RCC 7860 (cell line): ENCODE measurements around the gene PTTG1IP.
"Not testable (repeated sequence)": the region's sequence is repeated elsewhere in the genome, so short reads cannot be mapped to it uniquely, and the experiment has no call there.

Experiments
- DNase-seq: peaks from one replicate; pipeline ENCODE4 v3.0.0-alpha.2; 2015; ENCODE audit warnings: low spot score
- FAIRE-seq: peaks from 2 replicates; lab custom pipeline; 2012; peaks lifted over from hg19 to GRCh38; lab: Jason Lieb, UNC

Gene PTTG1IP

DNA sequence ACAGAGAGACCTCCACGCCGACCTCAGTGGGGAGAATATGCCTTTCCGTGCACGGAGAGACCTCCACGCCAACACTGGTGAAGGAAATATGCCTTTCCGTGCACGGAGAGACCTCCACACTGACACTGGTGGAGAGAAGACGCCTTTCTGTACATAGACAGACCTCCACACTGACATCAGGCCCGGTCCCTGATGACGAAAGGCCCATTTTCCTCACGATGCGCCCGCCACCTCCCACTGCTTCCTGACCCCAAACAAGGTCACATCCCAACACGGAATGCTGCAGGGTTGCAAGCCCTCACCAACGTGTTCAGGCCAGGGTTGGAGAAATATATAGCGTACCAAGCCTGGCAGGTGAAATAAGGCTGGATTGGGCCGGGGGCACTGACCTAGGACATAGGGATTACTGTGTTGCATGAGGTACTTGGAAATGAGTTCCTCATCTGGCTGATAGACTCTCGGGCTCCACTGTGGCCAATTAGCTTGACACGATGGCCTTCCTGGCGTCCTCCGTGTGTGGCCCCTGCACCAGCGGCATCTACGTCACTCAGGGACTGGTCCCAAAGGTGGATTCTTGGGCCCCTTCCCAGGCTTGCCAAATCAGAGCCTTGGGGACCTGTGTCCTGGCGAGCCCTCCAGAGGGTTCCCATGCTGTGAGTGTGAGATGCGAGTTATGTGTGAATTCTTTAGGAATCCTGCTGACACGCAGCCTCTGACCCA, 39.1 kb downstream of the PTTG1IP start:
- no peak for DNase-seq
- FAIRE-seq = no peak

DNA sequence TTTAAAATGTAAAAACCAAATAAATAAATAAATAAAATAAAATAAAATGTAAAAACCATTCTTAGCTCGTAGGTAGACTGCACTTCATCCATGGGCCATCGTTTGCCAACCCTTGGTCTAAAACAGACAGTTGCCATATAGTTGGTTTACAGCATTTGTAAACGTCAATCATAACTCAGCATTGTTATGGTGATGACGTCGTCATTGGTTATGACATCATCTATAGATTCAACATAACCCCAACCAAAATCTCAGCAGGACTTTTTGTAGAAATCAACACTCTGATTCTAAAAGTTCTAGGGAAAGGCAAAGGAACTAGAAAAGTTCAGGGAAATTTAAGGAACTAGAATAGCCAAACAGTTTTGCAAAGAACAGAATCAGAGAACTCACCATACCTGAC, 39.8 kb downstream of the PTTG1IP start:
- FAIRE-seq = no peak
- no peak for DNase-seq

DNA sequence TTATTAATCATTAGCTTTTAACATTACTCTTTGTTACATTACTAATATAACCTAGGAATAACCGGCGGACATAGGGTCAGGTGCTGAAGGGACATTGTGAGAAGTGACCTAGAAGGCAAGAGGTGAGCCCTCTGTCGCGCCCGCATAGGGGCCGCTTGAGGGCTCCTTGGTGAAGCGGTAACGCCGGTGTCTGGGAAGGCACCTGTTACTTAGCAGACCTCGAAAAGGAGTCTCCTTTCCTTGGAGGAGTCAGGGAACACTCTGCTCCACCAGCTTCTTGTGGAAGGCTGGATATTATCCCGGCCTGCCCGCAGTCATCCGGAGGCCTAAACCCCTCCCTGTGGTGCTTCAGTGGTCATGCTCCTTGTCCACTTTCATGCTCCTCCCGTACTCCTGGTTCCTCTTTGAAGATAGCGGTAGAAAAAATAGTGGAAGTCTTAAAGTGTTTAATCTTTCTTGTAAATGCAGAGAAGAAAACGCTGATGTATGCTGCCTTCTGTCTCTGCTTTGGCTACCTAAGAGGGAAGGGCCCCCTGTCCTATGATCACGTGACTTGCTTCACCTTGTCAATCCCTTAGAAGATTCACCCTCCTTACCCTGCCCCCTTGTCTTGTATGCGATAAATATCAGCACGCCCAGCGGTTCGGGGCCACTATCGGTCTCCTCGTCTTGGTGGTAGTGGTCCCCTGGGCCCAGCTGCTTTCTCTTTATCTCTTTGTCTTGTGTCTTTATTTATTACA, 40.8 kb downstream of the PTTG1IP start:
- FAIRE-seq, DNase-seq: not testable (repeated sequence)

DNA sequence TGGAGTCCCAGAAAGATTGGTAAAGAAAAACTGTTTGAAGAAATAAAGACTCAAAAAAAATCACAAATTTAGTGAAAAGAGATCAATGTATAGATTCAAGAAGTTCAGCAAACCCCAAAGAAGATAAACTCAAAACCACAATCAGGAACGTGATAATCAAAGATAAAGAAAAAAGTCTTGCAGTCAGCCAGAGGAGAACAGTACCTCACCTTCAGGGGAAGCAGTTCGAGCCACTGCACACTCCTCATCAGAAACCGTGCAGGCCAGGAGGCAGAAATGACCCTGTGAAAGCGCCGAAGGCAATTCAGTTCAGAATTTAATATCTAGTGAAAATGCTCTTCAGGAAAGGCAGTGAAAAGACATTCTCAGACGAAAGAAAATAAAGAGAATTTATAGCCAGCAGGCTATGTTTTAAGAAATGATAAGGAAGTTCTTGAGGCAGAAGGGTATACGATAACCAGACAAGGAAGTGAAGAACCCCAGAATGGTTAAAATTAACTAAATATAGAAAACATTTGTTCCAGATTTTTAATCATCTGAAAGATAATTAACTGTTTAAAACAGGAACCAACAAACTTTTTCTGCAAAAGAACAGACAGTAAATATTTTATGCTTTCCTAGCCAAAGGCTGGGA, 42.1 kb downstream of the PTTG1IP start:
- no peak for DNase-seq
- no peak for FAIRE-seq

DNA sequence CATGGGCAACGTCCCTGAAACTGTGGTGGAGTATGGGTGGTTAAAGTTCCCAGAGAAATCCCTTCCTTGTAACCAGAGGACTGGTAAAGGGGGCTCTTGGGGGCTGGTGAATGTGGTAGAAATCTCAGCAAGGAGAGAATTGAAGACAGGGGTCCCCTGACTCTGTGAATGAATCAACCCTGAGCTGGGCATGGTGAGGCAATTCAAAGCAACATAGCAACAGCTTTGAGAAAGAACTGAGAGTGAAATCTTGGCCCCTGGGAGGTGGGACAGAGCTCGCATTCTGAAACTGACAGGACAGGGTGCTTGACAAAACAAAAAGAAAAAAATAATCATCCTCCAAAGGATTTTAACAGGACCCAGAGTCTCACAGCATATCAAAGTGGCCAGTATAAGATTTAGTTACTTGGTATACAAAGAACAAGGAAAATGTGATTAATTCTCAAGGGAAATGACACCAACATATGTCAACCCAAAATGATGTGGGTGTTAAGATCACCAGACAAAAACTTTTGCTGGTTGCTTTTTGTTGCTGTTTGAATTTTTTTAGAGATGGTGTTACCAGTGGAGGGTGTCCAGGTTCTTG, 43.9 kb downstream of the PTTG1IP start:
- DNase-seq (no peak), FAIRE-seq (no peak)

DNA sequence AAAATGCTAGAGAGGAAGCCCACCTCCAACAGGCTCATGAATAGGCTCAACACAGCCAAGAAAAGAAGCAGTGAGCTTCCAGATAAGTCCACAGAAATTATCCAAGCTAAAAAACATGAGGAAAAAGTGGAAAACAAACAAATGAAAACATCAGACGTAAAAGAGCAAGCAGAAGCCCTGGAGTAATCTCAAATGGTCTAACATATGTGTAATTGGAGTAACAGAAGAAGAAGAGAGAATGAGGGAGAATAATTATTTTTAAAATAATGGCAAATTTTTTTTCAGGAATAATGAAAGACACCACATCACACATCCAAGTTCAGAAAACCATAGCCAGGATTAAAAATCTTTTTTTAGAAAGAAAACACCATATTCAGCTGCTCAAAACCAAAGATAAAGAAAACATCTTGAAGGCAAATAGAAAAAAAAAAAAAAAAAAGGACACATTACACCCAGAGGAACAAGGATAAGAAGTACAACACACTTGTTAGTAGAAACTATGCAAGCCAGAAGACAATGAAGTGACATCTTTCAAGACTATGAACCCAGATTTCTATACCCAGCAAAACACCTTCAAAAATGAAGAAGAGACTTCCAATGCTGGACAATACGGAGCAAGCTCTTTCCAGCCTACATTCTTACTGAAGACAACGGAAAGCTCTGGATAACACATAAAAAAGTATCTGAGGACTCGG, 45.0 kb downstream of the PTTG1IP start:
- FAIRE-seq = no peak
- DNase-seq = no peak

DNA sequence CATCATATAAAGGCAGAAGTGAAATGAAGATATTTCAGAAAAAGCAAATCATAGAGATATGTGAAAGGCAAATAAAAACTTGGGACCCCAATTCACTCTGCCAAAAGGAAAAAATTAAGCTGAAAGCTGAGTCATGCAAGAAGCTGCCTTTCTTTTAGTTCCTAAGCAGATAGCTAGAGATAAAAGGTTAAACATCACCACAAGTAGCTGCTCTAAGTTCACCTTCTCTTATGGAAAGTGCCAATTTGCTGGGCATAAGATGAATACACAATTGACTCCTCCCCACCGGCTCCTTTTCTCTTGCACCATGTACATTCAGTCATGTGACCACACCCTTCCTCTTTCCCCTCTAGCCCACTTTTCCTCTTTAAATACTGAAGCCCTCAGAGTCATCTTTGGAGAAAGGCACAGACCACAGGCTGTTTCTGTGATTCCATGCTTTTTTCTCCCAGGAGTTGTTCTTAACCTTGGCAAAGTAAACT, 50.3 kb downstream of the PTTG1IP start:
- DNase-seq (no peak), FAIRE-seq (no peak)

DNA sequence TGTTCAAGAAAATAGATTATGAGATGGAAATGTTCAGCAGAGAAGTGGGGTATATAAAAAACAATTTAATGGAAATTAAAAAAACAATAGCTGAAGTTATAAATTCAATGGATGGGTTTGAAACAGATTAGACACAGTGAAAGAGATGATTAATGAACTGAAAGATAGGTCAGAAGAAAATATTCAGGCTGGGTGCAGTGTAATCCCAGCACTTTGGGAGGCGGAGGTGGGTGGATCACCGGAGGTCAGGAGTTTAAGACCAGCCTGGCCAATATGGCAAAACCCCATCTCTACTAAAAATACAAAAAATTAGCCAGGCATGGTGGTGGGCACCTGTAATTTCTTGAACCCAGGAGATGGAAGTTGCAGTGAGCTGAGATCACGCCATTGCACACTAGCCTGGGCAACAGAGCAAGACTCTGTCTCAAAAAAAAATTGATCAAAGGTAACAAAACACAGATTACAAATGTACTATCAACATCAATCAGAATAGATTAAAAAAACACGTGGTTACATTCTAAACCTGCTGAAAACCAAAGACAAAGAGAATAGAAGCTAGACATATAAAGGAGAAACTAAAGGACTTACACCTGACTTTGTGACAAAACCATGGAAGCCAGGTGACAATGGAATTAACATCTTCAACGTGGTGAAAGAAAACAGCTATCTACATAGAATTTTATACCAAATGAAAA, 50.9 kb downstream of the PTTG1IP start:
- FAIRE-seq = no peak
- DNase-seq = no peak

DNA sequence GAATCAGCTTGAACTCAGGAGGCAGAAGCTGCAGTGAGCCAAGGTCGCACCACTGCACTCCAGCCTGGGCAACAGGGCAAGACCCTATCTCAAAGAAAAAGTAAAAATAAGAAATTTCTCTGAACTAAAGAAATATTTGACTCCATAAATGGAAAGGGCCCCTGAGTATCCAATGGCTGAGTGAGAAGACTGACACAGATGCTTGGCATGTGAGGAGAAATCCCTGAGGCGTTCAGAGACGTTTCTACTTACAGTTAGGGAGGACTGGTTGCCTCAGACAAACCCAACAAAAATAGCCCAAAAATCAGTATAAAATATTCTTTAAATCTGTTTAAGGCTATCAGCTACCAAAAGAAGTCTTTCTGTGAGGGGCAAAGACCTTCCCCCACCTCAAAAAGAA, 52.6 kb downstream of the PTTG1IP start:
- no peak for FAIRE-seq

DNA sequence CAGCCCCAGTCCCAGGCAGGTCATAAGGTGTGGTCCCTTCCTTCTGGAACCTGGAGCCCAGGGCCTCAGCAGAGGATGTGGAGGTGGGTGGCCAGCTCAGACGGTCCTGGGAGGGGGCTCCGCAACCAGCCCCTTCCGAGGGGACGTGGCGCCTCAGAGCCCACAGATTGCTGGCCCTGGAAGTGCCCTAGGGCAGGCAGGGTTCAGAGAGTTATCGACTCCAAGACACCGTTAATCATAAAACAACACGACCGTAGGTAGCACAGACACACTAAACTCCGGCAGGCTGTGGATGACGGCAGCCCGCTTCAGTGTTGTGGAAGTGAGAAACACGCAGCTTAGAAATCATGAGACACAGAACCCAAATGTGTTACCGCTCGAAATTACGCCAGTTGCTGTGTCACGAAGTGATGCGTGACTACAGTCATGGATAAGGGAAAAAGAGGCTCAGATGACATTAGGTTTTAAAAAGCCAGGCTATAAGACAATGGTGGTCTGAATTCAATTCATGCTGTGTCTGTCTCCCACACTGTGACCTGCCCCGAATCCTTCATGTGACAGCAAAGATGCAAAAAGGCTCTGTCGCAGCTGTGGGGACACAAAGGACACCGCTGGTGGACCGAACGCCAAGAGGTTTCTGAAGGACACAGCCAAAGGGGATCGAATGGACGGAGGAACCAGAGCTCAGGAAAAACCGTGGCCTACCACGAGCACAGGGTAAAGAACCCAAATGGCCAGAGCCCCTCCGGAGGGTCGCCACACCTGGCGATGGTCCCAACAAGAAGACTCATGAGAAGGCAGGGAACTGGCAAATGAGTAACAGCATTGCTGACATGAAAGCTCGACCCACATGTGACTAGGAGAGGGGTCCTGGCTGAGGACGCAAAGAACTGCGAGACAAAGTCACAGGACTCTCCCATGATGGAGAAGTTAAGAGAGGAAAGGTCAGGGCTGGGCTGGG, 53.9 kb downstream of the PTTG1IP start:
- DNase-seq (no peak), FAIRE-seq (no peak)

More for the DNA sequence above, 52.6 kb downstream of the PTTG1IP start:
- no peak for DNase-seq

DNA sequence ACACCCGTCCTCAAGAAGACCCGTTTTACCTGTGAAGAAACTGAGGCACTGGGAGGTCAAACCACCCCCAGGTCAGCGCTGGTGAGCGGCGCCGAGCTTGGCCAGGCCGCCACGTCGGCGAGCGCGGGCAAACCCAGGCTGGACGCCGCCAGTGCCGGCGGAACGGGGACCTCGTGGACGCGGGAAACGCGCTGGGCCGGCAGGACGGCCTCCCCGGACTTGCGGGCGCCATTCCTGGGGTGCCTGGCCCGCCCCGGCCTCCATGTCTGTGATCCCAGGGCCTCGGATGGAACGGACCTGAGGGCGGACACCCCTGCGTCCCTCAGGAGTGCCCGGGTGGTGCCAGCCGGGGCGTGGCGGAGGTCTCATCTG, 54.9 kb downstream of the PTTG1IP start:
- FAIRE-seq = no peak
- DNase-seq = no peak

DNA sequence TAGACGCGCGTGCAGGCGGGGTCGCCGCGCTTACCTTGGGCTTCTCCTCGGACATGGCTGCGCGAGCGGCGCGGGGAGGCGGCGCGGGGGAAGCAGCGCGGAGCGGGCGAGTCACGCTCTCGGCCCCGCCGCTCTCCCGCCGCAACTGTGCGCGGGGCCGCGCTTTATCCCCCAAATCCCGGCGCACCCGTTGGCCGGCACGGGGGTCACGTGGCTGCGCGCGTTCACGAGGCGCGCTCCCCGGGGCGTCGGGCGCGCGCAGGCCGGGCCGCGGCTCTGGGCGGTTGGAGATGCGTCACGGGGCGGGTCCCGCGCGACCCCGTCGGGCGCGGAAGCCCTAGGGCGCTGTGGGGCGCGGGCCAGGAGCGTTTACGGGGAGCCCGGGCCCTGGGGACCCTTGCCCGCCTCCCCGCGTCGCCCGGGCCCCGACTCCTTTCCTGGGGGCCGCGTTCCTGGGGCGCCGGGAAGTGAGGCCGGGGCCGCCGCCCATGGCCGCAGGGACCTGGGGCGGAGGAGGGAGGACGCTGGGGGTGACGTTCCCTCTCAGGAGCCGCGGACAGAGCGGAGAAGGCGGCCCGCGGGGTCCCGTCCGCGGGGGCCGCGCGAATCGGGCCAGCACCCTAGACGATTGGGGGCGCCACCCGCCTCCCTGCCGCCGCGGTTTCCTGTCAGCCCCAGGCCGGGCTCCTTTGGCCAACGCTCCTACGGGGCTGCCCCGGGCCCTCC, 55.4 kb downstream of the PTTG1IP start, which contains the start of gene SUMO3:
SUMO3 (minus strand) TSS at position 149 of the 726 bp plus-strand sequence; CDS start at position 55, 94 bp downstream.
- FAIRE-seq = no peak
- DNase-seq = peak; percentile 46

DNA sequence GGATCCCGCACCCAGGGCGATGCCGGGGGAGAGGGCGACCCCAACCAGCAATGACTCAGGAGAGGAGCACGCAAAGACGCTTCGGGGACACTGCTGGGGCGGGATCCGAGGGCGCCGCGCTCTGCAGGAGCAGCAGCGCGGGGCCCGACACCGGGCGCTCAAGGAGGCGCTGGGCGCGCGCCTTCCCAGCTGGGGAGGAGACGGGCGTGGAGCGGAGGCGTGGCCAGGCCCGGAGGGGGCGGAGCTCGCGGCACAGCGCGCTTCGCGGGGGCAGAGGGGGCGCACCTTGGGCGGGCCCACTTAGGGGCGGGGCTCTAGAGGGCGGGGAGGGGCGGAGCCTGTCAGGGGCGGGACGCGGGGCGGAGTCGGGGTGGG, 56.0 kb downstream of the PTTG1IP start:
- no peak for FAIRE-seq

DNA sequence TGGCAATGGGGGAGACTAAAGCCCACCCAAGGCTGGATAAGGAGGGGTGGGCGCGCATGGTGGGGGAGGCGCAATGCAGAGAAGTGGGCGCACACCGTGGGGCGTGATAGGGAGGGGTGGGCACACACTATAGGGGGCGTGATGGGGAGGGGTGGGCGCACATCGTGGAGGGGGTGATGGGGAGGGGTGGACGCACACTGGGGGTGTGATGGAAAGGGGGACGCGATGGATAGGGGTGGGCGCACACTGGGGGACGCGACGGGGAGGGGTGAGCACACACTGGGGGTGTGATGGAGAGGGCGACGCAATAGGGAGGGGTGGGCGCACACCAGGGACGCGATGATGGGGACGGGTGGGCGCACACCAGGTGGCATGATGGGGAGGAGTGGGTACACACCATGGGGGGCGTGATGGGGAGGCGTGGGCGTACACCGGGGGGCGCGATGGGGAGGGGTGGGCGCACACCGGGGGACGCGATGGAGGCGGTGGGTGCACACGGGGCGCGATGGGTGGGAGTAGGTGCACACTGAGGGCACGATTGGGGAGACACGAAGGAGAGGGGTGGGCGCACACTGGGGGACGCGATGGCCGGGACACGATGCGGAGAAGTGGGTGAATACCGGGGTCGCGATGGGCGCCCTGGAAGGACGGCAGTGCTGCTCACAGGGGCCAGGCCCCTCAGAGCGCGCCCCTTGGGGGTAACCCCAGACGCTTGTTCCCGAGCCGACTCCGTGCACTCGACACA, 56.6 kb downstream of the PTTG1IP start:
- DNase-seq (no peak), FAIRE-seq (no peak)

More for the DNA sequence above, 56.0 kb downstream of the PTTG1IP start:
- peak; percentile 69 for DNase-seq

DNA sequence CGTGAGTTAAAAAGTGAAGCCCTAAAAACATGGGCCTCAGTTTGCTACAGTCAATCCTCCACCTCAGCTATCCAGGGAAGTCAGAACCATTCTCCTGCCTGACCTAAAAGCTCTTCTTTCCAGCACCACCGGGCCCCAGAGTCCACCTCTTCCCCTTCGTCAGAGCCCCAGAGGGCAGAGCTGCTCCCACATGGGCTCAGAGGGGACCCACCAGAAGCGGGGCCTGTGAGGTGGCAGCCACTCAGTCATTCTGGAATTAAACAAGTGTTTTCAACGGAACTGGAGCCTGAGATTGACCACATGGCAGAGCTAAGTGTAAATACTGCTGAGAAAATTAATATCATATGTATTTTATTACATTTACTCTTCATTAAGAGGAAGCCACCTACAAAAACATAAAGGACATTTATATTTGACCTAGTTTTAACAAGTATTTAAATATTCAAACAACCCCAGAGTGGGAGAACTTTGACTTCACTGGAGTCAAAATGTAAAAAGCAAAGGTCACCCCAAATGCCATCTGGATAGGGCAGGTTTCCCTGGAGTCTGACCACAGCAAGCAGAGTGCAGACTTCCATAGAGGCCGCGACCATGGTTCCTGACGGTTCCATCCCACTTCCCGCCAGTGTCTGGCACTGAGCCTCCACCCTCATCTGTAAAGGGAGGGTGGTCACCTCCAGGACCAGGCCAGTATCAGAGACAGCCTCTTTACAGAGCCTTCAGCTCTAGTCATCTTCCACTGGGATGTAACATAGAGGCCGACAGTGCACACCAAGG, 57.5 kb downstream of the PTTG1IP start:
- FAIRE-seq = no peak
- DNase-seq = no peak

DNA sequence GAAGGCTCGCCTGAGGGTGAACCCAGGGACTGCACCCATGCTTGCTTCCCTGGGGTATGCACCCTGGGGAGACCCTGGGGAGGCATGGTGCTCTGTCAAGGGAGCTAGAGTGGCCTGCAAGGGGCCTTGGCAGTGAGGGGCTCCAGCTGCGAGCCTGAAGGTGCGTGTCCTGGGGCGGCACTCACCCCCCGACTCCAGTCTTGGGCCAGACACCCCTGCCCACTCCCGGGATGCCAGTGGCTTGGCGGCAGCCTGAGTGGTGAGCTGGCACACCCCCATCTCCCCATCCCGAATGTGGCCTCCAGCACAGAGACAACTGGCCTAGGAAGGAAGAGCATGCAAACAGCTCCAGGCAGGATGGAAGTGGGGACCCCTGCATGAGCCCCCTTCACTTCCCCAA, 58.3 kb downstream of the PTTG1IP start:
- DNase-seq (no peak), FAIRE-seq (no peak)

DNA sequence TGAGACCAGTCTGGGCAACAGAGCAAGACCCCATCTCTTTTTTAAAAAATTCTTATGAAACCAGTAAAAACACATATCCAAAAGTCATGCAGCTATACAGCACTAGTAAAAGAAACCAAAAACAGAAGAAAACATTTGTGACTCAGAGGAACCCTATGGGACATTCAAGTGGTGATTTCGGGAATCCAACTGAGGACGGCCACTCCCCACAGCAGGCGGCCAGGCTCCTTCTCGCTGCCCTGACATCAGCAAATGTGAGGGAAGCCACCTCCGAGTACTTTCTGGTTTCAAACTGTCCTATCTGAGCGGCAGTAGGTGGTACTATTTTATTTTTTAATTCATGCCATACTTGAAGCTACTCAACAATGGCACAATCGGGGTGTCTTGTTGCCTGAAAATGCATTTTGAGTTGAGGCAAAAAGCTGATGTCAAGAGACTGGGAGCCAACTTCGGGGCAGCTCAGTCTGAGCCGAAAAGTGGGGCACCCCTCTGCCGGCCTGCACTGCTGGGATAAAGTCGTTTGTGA, 58.9 kb downstream of the PTTG1IP start:
- FAIRE-seq = no peak
- no peak for DNase-seq
